ENCODE data around the gene NES.

DNA sequence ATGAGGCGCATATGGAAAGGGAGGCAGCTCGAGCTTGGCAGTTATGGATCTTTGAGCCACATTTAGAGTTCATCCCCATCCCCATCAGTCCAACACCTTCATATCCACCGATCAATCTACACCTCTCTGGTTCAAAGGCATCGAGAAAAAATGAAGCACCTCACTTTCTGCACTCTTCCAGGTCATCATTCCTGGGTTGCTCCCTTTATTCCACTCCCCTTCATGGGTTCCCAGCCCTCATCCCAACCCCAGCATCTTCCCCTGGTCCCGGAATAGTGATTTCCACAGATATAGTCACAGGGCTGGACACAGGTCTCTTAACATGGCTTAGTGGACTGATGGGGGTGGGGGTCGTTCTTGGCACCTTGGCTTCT lies 57.6 kb downstream of the NES start:
- TF ChIP-seq CTCF (IDR thresholded peaks at IDR 0.05; ENCODE audit: low read depth, low read length, missing input control) (no peak), RXRA (IDR thresholded peaks at IDR 0.05) (no peak), NR2F2 (IDR thresholded peaks at IDR 0.05) (no peak), TAF1 (conservative IDR thresholded peaks at IDR 0.05) (no peak), JUND (IDR thresholded peaks at IDR 0.05) (no peak), RAD21 (IDR thresholded peaks at IDR 0.05) (no peak)
- TF ChIP-seq, protein P1, sequence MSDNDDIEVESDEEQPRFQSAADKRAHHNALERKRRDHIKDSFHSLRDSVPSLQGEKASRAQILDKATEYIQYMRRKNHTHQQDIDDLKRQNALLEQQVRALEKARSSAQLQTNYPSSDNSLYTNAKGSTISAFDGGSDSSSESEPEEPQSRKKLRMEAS (IDR thresholded peaks at IDR 0.05) = no peak
- TF ChIP-seq, protein P2, sequence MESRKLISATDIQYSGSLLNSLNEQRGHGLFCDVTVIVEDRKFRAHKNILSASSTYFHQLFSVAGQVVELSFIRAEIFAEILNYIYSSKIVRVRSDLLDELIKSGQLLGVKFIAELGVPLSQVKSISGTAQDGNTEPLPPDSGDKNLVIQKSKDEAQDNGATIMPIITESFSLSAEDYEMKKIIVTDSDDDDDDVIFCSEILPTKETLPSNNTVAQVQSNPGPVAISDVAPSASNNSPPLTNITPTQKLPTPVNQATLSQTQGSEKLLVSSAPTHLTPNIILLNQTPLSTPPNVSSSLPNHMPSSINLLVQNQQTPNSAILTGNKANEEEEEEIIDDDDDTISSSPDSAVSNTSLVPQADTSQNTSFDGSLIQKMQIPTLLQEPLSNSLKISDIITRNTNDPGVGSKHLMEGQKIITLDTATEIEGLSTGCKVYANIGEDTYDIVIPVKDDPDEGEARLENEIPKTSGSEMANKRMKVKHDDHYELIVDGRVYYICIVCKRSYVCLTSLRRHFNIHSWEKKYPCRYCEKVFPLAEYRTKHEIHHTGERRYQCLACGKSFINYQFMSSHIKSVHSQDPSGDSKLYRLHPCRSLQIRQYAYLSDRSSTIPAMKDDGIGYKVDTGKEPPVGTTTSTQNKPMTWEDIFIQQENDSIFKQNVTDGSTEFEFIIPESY (IDR thresholded peaks at IDR 0.05) = no peak
- TF ChIP-seq, protein P3, sequence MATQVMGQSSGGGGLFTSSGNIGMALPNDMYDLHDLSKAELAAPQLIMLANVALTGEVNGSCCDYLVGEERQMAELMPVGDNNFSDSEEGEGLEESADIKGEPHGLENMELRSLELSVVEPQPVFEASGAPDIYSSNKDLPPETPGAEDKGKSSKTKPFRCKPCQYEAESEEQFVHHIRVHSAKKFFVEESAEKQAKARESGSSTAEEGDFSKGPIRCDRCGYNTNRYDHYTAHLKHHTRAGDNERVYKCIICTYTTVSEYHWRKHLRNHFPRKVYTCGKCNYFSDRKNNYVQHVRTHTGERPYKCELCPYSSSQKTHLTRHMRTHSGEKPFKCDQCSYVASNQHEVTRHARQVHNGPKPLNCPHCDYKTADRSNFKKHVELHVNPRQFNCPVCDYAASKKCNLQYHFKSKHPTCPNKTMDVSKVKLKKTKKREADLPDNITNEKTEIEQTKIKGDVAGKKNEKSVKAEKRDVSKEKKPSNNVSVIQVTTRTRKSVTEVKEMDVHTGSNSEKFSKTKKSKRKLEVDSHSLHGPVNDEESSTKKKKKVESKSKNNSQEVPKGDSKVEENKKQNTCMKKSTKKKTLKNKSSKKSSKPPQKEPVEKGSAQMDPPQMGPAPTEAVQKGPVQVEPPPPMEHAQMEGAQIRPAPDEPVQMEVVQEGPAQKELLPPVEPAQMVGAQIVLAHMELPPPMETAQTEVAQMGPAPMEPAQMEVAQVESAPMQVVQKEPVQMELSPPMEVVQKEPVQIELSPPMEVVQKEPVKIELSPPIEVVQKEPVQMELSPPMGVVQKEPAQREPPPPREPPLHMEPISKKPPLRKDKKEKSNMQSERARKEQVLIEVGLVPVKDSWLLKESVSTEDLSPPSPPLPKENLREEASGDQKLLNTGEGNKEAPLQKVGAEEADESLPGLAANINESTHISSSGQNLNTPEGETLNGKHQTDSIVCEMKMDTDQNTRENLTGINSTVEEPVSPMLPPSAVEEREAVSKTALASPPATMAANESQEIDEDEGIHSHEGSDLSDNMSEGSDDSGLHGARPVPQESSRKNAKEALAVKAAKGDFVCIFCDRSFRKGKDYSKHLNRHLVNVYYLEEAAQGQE (IDR thresholded peaks at IDR 0.05) = no peak
